Neural cell (in vitro differentiated cells): ENCODE data around the gene ASIC3. TPM values are rescaled to one million over a fixed set of nuclear protein-coding genes. Genes with fewer than 3 reads are reported as not detected.

Experiments used
- H2AFZ ChIP-seq: fragments of 200-600, 300-800 bp; sonication (generic), shearing (Covaris generic); 2 replicates; pipeline ENCODE4 v1.6.0; 2014; ENCODE audit warnings: low read depth, mild to moderate bottlenecking, antibody characterized with exemption, low read length, moderate library complexity
- H3F3A ChIP-seq: fragments of 200-600 bp; shearing (Covaris generic); 2 replicates; pipeline ENCODE4 v1.6.1; 2016; ENCODE audit warnings: mild to moderate bottlenecking, moderate library complexity, mixed read lengths, antibody characterized with exemption, low read length; ENCODE audit not compliant: insufficient read depth, poor library complexity, severe bottlenecking
- H3K27ac ChIP-seq: fragments of 200-600, 300-800 bp; sonication (generic), shearing (Covaris generic); 2 replicates; pipeline ENCODE4 v1.5.1; 2014; ENCODE audit warnings: mild to moderate bottlenecking, low read length, moderate library complexity
- H3K27me3 ChIP-seq: fragments of 300-800, 200-600 bp; sonication (generic), shearing (Covaris generic); 2 replicates; pipeline ENCODE4 v1.6.0; 2014; ENCODE audit warnings: mild to moderate bottlenecking, low read depth, low read length, moderate library complexity; ENCODE audit not compliant: insufficient read depth
- H3K36me3 ChIP-seq: fragments of 300-800, 200-600 bp; sonication (generic), shearing (Covaris generic); 2 replicates; pipeline ENCODE4 v1.5.1; 2014; ENCODE audit warnings: mild to moderate bottlenecking, antibody characterized with exemption, low read length, moderate library complexity; ENCODE audit not compliant: insufficient read depth
- H3K4me2 ChIP-seq: fragments of 300-800, 200-600 bp; sonication (generic), shearing (Covaris generic); 2 replicates; pipeline ENCODE4 v1.6.0; 2014; ENCODE audit warnings: mild to moderate bottlenecking, low read length
- H3K4me3 ChIP-seq: fragments of 300-800, 200-600 bp; sonication (generic), shearing (Covaris generic); 2 replicates; pipeline ENCODE4 v1.5.1; 2014; ENCODE audit warnings: mild to moderate bottlenecking, low read length, moderate library complexity
- H3K79me2 ChIP-seq: fragments of 200-600 bp; shearing (Covaris generic); replicated peaks from 2 replicates; pipeline ENCODE4 v1.6.0; 2014; ENCODE audit warnings: mild to moderate bottlenecking, low read length, moderate library complexity; ENCODE audit not compliant: insufficient read depth
- H3K9ac ChIP-seq: fragments of 300-800, 200-600 bp; sonication (generic), shearing (Covaris generic); 2 replicates; pipeline ENCODE4 v1.6.1; 2016; ENCODE audit warnings: mild to moderate bottlenecking, low read length, mixed read lengths
- H3K9me2 ChIP-seq: fragments of 200-600 bp; shearing (Covaris generic); 2 replicates; pipeline ENCODE4 v1.6.1; 2016; ENCODE audit warnings: mild to moderate bottlenecking, low read length, mixed read lengths; ENCODE audit not compliant: insufficient read depth
- H3K9me3 ChIP-seq: fragments of 200-600, 300-800 bp; sonication (generic), shearing (Covaris generic); 2 replicates; pipeline ENCODE4 v1.6.1; 2016; ENCODE audit warnings: mild to moderate bottlenecking, mixed run types, low read length, moderate library complexity, mixed read lengths
- H4K20me1 ChIP-seq: fragments of 200-600 bp; shearing (Covaris generic); 2 replicates; pipeline ENCODE4 v1.6.1; 2016; ENCODE audit warnings: mild to moderate bottlenecking, mixed run types; ENCODE audit not compliant: insufficient read depth
- EP300 ChIP-seq: fragments of 450-650 bp; conservative IDR thresholded peaks from 2 replicates; pipeline ENCODE4 v1.6.1; 2014; ENCODE audit warnings: antibody characterized with exemption, mild to moderate bottlenecking, moderate library complexity; ENCODE audit not compliant: poor library complexity, severe bottlenecking
- EZH2 ChIP-seq: fragments of 200-600, 300-800 bp; shearing (Covaris generic), sonication (generic); IDR thresholded peaks from 2 replicates; pipeline ENCODE4 v1.6.1; 2014; ENCODE audit warnings: antibody characterized with exemption, low read length, borderline replicate concordance, mild to moderate bottlenecking; ENCODE audit not compliant: insufficient read depth, poor library complexity, severe bottlenecking
- MXI1 ChIP-seq: fragments of 450-650 bp; conservative IDR thresholded peaks from 2 replicates; pipeline ENCODE4 v1.6.1; 2014; ENCODE audit warnings: antibody characterized with exemption, mild to moderate bottlenecking; ENCODE audit not compliant: poor library complexity, severe bottlenecking
- POLR2AphosphoS5 ChIP-seq: IDR thresholded peaks from 2 replicates; pipeline ENCODE4 v1.6.1; 2012
- RAD21 ChIP-seq: fragments of 450-650 bp; conservative IDR thresholded peaks from 2 replicates; pipeline ENCODE4 v1.6.1; 2014; ENCODE audit warnings: antibody characterized with exemption, mild to moderate bottlenecking, moderate library complexity
- SMC3 ChIP-seq: fragments of 450-650 bp; conservative IDR thresholded peaks from 2 replicates; pipeline ENCODE4 v1.6.1; 2014; ENCODE audit warnings: antibody characterized with exemption, mild to moderate bottlenecking, moderate library complexity; ENCODE audit not compliant: poor library complexity
- TAF1 ChIP-seq: IDR thresholded peaks from 2 replicates; pipeline ENCODE4 v1.6.1; 2012; ENCODE audit warnings: low read depth
- polyA plus RNA-seq: library from polyadenylated mRNA; depleted of rRNA; stranded (reverse); fragments of >200 nt; gene quantifications from 2 replicates; pipeline ENCODE4 v1.2.3, GENCODE V29; 2014
- TF ChIP-seq, protein P1 (sequence below): fragments of 450-650 bp; IDR thresholded peaks from 2 replicates; pipeline ENCODE4 v1.5.1; 2014; ENCODE audit warnings: antibody characterized with exemption, mild to moderate bottlenecking, moderate library complexity; ENCODE audit not compliant: poor library complexity, severe bottlenecking
- TF ChIP-seq, protein P2 (sequence below): IDR thresholded peaks from 2 replicates; pipeline ENCODE4 v1.6.1; 2012; ENCODE audit warnings: borderline replicate concordance

ASIC3 gene
- polyA plus RNA-seq, 1 donor from 2014 or later = 3.3 TPM

- Histone ChIP-seq H3K4me3 (no peak overlapping the region), H2AFZ (no peak overlapping the region), H3K79me2 (no peaks in the 10 kb centered on the region), H3K27me3 (no peaks in the 10 kb centered on the region), H3K9me3 (no peaks in the 10 kb centered on the region), H3K4me2 (no peak overlapping the region), H3K9me2 (no peaks in the 10 kb centered on the region), H3K36me3 (no peaks in the 10 kb centered on the region), H3F3A (no peaks in the 10 kb centered on the region), H4K20me1 (no peaks in the 10 kb centered on the region), H3K9ac (no peak overlapping the region), H3K27ac (no peak overlapping the region)
- TF ChIP-seq, protein P1, sequence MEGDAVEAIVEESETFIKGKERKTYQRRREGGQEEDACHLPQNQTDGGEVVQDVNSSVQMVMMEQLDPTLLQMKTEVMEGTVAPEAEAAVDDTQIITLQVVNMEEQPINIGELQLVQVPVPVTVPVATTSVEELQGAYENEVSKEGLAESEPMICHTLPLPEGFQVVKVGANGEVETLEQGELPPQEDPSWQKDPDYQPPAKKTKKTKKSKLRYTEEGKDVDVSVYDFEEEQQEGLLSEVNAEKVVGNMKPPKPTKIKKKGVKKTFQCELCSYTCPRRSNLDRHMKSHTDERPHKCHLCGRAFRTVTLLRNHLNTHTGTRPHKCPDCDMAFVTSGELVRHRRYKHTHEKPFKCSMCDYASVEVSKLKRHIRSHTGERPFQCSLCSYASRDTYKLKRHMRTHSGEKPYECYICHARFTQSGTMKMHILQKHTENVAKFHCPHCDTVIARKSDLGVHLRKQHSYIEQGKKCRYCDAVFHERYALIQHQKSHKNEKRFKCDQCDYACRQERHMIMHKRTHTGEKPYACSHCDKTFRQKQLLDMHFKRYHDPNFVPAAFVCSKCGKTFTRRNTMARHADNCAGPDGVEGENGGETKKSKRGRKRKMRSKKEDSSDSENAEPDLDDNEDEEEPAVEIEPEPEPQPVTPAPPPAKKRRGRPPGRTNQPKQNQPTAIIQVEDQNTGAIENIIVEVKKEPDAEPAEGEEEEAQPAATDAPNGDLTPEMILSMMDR = no peak
- TF ChIP-seq POLR2AphosphoS5 = no peak
- TF ChIP-seq MXI1 = no peak
- TF ChIP-seq, protein P2, sequence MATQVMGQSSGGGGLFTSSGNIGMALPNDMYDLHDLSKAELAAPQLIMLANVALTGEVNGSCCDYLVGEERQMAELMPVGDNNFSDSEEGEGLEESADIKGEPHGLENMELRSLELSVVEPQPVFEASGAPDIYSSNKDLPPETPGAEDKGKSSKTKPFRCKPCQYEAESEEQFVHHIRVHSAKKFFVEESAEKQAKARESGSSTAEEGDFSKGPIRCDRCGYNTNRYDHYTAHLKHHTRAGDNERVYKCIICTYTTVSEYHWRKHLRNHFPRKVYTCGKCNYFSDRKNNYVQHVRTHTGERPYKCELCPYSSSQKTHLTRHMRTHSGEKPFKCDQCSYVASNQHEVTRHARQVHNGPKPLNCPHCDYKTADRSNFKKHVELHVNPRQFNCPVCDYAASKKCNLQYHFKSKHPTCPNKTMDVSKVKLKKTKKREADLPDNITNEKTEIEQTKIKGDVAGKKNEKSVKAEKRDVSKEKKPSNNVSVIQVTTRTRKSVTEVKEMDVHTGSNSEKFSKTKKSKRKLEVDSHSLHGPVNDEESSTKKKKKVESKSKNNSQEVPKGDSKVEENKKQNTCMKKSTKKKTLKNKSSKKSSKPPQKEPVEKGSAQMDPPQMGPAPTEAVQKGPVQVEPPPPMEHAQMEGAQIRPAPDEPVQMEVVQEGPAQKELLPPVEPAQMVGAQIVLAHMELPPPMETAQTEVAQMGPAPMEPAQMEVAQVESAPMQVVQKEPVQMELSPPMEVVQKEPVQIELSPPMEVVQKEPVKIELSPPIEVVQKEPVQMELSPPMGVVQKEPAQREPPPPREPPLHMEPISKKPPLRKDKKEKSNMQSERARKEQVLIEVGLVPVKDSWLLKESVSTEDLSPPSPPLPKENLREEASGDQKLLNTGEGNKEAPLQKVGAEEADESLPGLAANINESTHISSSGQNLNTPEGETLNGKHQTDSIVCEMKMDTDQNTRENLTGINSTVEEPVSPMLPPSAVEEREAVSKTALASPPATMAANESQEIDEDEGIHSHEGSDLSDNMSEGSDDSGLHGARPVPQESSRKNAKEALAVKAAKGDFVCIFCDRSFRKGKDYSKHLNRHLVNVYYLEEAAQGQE = no peak
- no peak for TF ChIP-seq EZH2
- TF ChIP-seq RAD21 = no peak
- no peak for TF ChIP-seq SMC3
- no peak for TF ChIP-seq EP300
- no peak for TF ChIP-seq TAF1
These were observed 48.7 kb upstream of the ASIC3 start for GRCh38 chr7:150999497-151000230.

DNA sequence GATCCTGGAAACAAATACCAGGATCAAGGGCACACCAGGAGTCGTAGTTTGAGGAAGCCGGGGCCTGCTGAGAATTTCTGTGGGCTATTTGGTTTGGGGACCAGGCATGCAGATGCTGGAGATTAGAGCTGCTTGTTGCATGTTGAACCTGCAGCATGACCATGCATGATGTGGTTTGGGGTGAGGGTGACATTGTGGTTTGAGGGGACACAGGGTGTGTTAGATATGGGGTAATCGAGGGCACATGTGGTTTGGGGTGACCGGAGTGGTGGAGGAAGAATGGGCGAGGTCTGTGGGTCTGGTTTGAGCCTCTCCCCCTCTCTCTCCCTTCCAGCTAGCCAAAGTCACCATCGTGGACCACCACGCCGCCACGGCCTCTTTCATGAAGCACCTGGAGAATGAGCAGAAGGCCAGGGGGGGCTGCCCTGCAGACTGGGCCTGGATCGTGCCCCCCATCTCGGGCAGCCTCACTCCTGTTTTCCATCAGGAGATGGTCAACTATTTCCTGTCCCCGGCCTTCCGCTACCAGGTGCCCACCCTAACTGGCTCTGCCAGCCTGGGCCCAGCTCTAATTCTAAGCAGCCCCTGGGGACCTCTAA is 47.3 kb upstream of the ASIC3 start:
- Histone ChIP-seq H3K9me3 (no peaks in the 10 kb centered on the region), H3K79me2 (no peaks in the 10 kb centered on the region), H3K4me3 (no peak overlapping the region), H4K20me1 (no peaks in the 10 kb centered on the region), H3K4me2 (no peak overlapping the region), H3K9ac (no peak overlapping the region), H2AFZ (no peak overlapping the region), H3K27ac (no peak overlapping the region), H3F3A (no peaks in the 10 kb centered on the region), H3K27me3 (no peaks in the 10 kb centered on the region), H3K9me2 (no peaks in the 10 kb centered on the region), H3K36me3 (no peaks in the 10 kb centered on the region)
- TF ChIP-seq EZH2 = no peak
- no peak for TF ChIP-seq POLR2AphosphoS5
- no peak for TF ChIP-seq SMC3
- TF ChIP-seq RAD21 = no peak
- TF ChIP-seq TAF1 = no peak
- TF ChIP-seq EP300 = no peak
- TF ChIP-seq, protein P1 = no peak
- TF ChIP-seq MXI1 = no peak
- TF ChIP-seq, protein P2 = no peak
